HG02840 (cell line): ENCODE measurements around the gene HCFC2.
"Not testable (repeated sequence)": the region's sequence is repeated elsewhere in the genome, so short reads cannot be mapped to it uniquely, and the experiment has no call there.

Experiments
- ATAC-seq: cut with Tn5 transposase; IDR thresholded peaks from one replicate; pipeline ENCODE4 v1.9.1; 2021; ENCODE audit warnings: mild to moderate bottlenecking, moderate library complexity, moderate number of reproducible peaks; ENCODE audit not compliant: unreplicated experiment, low FRiP score

HCFC2 gene

DNA sequence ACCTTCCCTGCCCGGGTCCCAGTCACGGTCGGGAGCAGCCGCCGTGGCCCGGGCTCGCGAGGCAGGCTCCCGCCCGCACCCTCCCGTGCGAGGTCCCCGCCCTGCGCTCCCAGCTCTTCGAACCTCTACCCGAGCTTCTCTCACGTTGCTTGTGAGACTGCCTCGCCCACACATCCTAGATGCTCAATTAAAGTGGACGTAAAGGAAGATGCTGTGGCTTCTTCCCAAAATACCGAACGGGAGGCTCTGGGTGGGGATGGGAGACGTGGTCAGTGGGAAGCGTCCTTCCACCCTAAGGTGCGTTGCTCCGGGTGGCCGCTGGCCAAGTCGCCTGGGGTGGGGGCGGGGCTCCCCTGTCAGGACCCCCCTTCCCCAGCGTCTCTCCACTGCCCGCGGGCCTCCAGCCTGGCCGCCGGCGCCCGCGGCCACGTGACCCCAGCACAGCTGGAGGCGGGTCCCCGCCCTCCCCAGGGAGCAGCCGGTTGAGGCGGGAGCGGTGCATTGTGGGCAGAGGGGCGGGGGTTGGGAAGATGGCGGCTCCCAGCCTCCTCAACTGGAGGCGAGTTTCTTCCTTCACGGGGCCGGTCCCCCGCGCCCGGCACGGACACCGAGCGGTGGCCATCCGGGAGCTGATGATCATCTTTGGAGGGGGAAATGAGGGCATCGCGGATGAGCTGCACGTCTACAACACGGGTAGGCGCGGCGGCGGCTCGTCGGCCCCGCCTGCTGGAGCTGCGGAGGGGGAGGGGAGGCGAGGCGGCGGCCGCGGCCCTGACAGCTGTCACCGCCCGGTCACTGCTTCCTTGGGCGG, at the start of gene HCFC2:
TSS of gene HCFC2 (plus strand) at position 501 of the 811 bp plus-strand sequence. CDS start at position 531, 30 bp downstream.
- ATAC-seq, result peak; percentile 85

- ATAC-seq, result not testable (repeated sequence)
Observed at GRCh38 chr12:104021862-104022261, 42.5 kb upstream of the HCFC2 start.

GRCh38 chr12:104022786-104023185, 41.5 kb upstream of the HCFC2 start:
- ATAC-seq, result no peak

DNA sequence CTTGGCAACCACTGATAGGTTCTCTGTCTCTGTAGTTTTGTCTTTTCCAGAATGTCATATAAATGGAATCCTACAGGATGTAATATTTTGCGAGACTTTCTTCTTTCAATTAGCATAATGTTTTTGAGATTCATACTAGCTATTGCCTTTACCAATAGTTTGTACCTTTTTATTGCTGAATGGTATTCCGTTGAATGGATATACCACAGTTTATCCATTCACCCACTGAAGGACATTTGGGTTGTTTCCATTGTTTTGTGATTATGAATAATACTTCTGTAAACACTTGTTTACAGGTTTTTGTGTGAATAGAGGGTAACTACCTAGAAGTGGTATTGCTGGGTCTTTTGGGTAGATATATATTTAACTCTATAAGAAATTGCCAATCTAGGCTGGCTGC, 40.6 kb upstream of the HCFC2 start:
- no peak for ATAC-seq

DNA sequence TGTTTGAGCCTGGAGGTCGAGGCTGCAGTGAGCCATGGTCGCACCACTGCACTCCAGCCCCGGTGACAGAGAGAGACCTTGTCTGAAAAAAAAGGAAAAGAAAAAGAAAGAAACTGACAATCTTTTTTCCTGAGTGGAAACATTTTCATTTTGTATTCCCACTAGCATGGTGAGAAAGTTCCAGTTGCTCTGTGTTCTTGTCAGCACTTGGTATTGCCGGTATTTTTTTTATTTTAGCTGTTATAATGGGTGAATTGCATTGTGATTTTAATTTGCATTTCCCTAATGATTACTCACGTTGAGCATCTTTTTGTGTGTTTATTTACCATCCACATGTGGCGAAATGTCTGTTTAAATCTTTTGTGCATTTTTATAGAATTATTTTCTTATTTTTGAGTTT, 40.0 kb upstream of the HCFC2 start:
- no peak for ATAC-seq

DNA sequence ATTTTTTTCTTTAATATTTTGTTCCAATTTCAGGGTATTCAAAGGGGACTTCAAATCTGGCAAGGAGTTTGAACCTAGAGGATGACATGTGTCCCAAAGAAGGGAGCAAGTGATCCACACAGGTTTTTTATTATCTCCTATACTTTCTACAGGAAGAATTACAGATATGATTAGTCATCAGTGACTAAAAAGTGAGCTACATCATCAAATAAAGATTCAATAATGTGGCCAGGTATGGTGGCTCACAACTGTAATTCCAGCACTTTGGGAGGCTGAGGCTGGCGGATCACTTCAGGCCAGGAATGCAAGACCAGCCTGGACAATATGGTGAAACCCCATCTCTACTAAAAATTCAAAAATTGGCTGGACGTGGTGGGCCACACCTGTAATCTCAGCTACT, 38.6 kb upstream of the HCFC2 start:
- ATAC-seq, result no peak

GRCh38 chr12:104026841-104027599, 37.3 kb upstream of the HCFC2 start:
- ATAC-seq, result no peak

GRCh38 chr12:104030596-104030995, 33.7 kb upstream of the HCFC2 start:
- not testable (repeated sequence) for ATAC-seq

GRCh38 chr12:104036143-104036542, 28.2 kb upstream of the HCFC2 start:
- not testable (repeated sequence) for ATAC-seq

- not testable (repeated sequence) for ATAC-seq
Observed at GRCh38 chr12:104039769-104040168, 24.6 kb upstream of the HCFC2 start.

DNA sequence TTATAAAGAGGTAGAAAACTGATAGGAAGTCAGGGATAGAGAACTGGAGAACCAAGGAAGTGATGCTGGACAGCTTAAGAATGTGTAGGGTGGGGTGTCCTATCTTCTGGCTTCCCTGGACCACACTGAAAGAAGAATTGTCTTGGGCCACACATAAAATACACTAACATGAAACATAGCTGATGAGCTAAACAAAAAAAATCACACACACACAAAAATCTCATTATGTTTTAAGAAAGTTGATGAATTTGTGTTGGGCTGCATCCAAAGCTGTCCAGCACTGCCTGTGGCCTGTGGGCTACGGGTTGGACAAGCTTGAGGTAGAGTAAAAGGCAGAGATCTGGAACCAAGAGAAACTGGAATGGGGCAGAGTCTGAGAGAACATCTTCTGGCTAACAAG, 21.8 kb upstream of the HCFC2 start:
- no peak for ATAC-seq

DNA sequence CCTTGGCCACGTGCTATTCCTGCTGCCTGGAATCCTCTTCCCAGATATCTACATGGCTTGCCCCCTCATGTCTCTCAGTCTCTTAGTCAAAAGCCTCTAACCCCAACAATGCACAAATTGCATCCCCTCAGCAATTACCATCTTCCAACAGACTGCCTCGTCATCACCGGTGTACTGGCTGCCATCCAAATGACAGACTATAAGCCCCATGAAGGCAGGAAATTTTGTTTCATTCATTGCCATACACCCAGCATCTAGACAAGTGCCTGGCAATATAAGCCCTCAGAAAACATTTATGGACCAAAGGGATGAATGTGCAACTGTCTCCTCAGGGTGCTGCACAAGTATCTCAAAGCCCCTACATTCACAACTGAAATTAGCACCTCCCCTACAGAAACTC, 20.2 kb upstream of the HCFC2 start:
- no peak for ATAC-seq

- no peak for ATAC-seq
Observed at GRCh38 chr12:104046306-104046705, 18.0 kb upstream of the HCFC2 start.

DNA sequence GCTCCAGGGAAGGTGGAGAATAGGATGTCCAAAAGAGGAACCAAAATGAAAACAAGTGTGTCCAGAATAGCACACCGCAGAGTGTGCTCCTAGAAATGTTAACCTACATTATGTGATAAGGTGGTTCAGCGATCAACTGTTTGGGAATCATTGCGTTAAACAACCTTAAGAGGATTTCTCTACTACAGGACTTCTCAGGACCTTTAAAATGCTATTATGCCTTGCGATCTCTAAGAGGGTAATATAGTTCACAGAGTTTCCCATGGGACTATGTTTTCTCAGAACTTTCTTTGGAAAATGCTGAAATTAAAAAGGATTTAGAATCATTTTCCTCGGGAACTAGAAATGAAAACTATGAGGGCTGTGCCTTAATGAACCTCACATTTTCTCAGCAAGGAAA, 16.2 kb upstream of the HCFC2 start:
- no peak for ATAC-seq

DNA sequence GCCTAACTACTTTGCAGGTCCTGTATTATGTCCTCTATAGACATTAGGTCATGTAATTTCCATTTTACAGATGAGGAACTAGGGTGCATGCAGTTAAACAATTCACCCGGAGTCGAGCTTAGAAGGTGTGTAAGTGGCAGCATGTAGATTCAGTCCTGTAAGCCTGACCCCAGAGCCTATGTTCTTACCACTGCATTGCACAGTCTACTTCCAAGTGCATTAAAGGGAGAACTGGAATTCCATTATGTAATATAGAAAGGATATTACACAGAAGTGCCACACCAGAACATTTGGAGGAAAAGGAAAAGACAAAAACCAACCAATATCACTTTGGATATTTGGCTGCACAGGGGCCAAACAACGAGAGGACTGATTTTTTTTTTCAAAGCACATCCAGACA, 15.5 kb upstream of the HCFC2 start:
- no peak for ATAC-seq

DNA sequence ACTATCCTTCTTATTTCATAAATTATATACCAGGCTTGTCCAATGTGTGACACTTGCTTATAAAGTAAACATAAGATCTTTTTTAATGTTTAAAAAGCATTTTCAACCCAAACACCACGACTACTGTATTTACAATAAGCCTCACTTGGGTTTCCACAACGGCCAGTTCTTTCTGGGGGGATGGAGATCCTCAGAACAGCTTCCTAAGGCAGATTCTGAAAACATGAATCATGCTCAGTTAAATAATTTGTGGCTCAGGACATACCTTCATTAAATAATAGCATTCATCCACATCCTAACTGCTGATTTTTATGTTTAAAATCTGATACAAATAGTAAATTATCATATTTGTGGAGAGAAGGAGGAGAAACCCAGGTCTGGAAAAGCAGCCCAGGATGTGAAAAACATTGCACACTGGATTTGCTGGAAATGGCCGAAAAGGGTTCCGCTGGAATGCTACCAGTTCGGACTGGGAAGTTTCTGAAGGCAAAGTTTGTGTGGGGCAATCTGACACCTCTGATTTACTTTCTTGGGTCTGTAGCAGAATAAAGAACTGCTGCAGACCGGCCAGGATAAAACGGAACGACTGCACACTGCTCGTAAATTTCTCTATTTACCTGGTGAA, 14.9 kb upstream of the HCFC2 start:
- ATAC-seq, result no peak

DNA sequence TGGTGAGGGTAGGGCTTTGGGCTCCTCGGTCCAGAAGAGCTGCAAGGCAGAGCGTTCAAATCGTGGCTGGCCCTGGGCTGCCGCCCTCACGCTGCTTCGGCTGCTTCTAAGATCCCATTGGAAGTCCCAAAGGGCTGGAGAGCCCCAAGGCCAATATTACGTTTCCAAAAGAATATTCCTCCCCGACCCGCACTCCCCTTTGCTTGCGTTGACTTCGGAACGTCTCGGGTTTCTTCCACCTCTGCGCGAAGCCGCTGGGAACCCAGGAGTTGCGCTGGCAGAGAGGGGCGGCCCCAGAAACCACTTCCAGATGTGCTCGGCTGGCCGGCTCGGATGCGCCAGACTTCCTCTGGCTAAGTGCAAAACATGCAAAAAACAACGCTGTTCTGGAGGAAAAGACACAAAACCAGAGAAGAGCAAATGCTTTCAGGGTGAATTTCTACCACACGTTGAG, 14.4 kb upstream of the HCFC2 start, which contains the start of gene GLT8D2:
TSS of gene GLT8D2 (minus strand) at position 285 of the 454 bp plus-strand sequence. CDS start 30,539 bp downstream, outside the sequence.
- no peak for ATAC-seq

DNA sequence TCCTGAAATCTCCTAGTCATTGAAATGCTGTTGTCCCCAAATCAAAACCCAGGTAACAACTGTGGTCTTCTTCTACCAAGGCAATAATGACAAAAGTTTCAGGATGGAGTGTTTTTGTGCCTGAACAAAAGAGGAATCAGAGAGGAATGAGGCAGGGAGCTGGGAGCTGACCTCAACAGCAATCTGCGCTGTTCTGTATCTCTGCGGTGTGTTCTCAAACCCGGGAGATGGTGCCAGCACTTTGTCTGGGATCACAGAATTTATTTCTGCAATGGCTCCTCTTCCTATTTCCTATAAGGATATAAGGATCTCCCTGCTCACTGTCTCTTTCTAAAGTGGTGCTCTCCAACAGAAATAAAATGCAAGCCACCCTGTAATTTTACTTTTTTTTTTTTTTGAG, 13.9 kb upstream of the HCFC2 start:
- no peak for ATAC-seq

DNA sequence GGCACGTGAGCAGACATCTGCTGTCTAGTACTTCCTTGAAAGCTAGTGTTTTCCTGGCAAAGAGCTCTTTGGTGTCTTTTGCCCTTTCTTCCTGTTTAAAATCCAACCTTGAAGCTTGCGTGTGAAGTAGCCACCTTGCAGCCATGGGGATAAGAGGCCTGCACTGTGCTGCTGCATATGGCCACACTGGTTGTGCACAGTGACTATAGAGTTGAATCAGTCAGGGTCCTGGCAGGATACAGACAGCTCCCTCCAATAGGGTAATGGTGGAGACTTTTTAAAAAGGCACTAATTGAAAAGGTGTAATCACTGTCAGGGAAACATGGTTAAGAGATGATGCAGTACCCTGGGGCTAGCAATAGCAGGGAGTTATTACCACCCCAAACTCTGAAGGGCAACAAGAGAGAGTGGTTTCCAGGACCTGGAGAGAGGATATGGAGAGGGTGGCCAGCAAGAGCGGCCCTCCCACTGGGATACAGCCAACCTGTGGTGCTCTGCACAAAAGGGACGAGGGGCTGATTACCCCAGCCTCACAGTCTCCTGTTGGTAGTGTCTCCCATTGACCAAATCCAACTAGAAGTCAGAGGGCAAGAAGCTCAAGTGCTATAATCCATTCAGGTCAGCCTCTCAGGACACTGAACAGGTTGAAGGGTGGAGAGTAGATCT, 9.5 kb upstream of the HCFC2 start:
- ATAC-seq, result no peak

DNA sequence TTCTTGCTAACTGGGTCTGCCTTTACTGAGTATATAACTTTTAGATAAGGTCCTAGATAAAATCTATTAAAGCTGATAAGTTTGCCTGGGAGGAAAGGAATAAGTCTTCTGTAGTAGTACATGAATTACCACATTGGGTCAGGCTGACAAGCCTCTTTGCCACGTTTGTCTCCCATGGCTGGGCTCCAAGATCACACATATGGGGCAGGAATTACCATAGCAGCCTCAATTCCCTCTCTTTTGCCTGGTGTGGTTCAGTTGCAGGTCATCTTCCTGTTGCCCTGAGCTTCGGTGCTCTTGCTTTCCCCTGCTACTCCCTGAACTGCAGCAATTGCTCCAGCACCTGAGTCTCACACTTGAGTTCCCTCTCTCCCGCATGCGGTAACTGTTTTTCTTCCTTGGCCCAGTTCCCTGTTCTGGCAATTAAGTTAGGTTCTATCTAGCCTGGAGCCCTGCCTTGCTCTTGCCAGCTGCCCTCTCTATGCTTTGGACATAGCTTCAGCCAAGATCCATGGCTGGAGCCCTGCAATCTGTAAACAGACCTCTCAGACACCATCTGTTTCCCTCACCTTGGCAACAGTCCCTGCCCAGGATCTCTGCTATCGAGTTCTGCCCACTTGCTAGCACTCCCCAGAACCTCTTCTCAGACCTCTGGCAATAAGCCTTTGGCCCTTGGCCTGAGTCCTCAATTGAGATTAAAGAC, 8.5 kb upstream of the HCFC2 start:
- no peak for ATAC-seq
